ENCODE data around the gene TMEM131L.
"Not testable (repeated sequence)": the region's sequence is repeated elsewhere in the genome, so short reads cannot be mapped to it uniquely, and the experiment has no call there.

The TMEM131L gene

GRCh38 chr4:153579410-153579809 is 113.2 kb downstream of the TMEM131L start:
- no peak for DNase-seq

GRCh38 chr4:153579872-153580271 is 113.7 kb downstream of the TMEM131L start:
- no peak for DNase-seq

- DNase-seq = no peak
Measured at GRCh38 chr4:153582954-153583702, 117.0 kb downstream of the TMEM131L start.

GRCh38 chr4:153585026-153585425 is 118.9 kb downstream of the TMEM131L start:
- DNase-seq = no peak

GRCh38 chr4:153589703-153590595 is 123.8 kb downstream of the TMEM131L start:
- peak; percentile 19 for DNase-seq

- DNase-seq = no peak
Measured at GRCh38 chr4:153591441-153591840, 125.3 kb downstream of the TMEM131L start.

GRCh38 chr4:153592064-153592463 is 125.9 kb downstream of the TMEM131L start:
- DNase-seq = no peak

GRCh38 chr4:153593161-153593560 is 127.0 kb downstream of the TMEM131L start:
- DNase-seq = peak; percentile 10

GRCh38 chr4:153594210-153594609 is 128.1 kb downstream of the TMEM131L start:
- DNase-seq = peak; percentile 24

- DNase-seq = no peak
Measured at GRCh38 chr4:153595894-153596601, 129.9 kb downstream of the TMEM131L start.

- no peak for DNase-seq
Measured at GRCh38 chr4:153602758-153603157, 136.6 kb downstream of the TMEM131L start.

- DNase-seq = no peak
Measured at GRCh38 chr4:153603258-153603657, 137.1 kb downstream of the TMEM131L start.

- DNase-seq = no peak
Measured at GRCh38 chr4:153603835-153604234, 137.7 kb downstream of the TMEM131L start.

GRCh38 chr4:153609070-153609469 is 142.9 kb downstream of the TMEM131L start:
- DNase-seq = not testable (repeated sequence)

GRCh38 chr4:153610623-153611376 is 144.6 kb downstream of the TMEM131L start:
- DNase-seq = no peak

- DNase-seq = peak; percentile 49
Measured at GRCh38 chr4:153611679-153612078, 145.5 kb downstream of the TMEM131L start.

GRCh38 chr4:153612878-153613277 is 146.7 kb downstream of the TMEM131L start:
- DNase-seq = no peak

GRCh38 chr4:153616006-153616555 is 149.9 kb downstream of the TMEM131L start:
- DNase-seq = no peak

- peak; percentile 46 for DNase-seq
Measured at GRCh38 chr4:153618833-153619232, 152.7 kb downstream of the TMEM131L start.

GRCh38 chr4:153619811-153620210 is 153.7 kb downstream of the TMEM131L start:
- DNase-seq = no peak

GRCh38 chr4:153620352-153620751 is 154.2 kb downstream of the TMEM131L start:
- DNase-seq = peak; percentile 42

GRCh38 chr4:153622093-153622492 is 155.9 kb downstream of the TMEM131L start:
- DNase-seq = no peak
